SW 1271 (cell line): Measurements from ENCODE around the gene HEXIM2.

Source experiments
- DNase-seq, 2 experiments: peaks; one replicate each; lab custom pipeline; 2025; lab: John Stamatoyannopoulos, UW

HEXIM2 gene

GRCh38 chr17:45127548-45128300 is 34.0 kb upstream of the HEXIM2 start:
- peak in 1 of 2 experiments; percentile 45 for DNase-seq

- no peak for DNase-seq
These were observed 33.3 kb upstream of the HEXIM2 start for GRCh38 chr17:45128331-45128730.

- DNase-seq: no peak
These were observed 32.7 kb upstream of the HEXIM2 start for GRCh38 chr17:45128989-45129388.

GRCh38 chr17:45129426-45129939 is 32.2 kb upstream of the HEXIM2 start:
- DNase-seq: no peak

- DNase-seq: peak in 1 of 2 experiments; percentile 39
These were observed 31.6 kb upstream of the HEXIM2 start for GRCh38 chr17:45129940-45130680.

GRCh38 chr17:45130681-45131615 is 30.7 kb upstream of the HEXIM2 start:
- DNase-seq: no peak

GRCh38 chr17:45131616-45132319 is 29.9 kb upstream of the HEXIM2 start:
- DNase-seq: peak in 1 of 2 experiments; percentile 26

- no peak for DNase-seq
These were observed 29.4 kb upstream of the HEXIM2 start, which contains the start of gene PLCD3 for GRCh38 chr17:45132320-45132571. TSS of gene PLCD3 (minus strand) at chr17:45132515. CDS start at chr17:45132410, 105 bp downstream.

GRCh38 chr17:45132572-45133463 is 28.9 kb upstream of the HEXIM2 start:
- peak; percentile 61 to 75 for DNase-seq

- DNase-seq: peak; percentile 94 to 97
These were observed 26.3 kb upstream of the HEXIM2 start, which contains the start of gene ACBD4 for GRCh38 chr17:45135192-45135977. TSS of gene ACBD4 (plus strand) at chr17:45135687. CDS start at chr17:45136145, 458 bp downstream.

GRCh38 chr17:45135978-45136791 is 25.5 kb upstream of the HEXIM2 start:
- DNase-seq: no peak

GRCh38 chr17:45136846-45137560 is 24.7 kb upstream of the HEXIM2 start:
- DNase-seq: no peak

GRCh38 chr17:45137561-45138305 is 23.9 kb upstream of the HEXIM2 start:
- DNase-seq: no peak

GRCh38 chr17:45138911-45139532 is 22.7 kb upstream of the HEXIM2 start:
- no peak for DNase-seq

GRCh38 chr17:45139533-45139920 is 22.1 kb upstream of the HEXIM2 start:
- DNase-seq: no peak

- no peak for DNase-seq
These were observed 18.5 kb upstream of the HEXIM2 start for GRCh38 chr17:45143094-45143670.
